Germinal center (tissue), 1 donor: Measurements from ENCODE around the gene NFATC3.

Experiments used
- DNase-seq: peaks from one replicate; pipeline ENCODE4 v3.0.0; 2012; ENCODE audit warnings: mixed read lengths, low spot score

Gene NFATC3

GRCh38 chr16:68276223-68276622 is 191.1 kb downstream of the NFATC3 start:
- no peak for DNase-seq
